Upper lobe of right lung (tissue), 1 donor: Measurements from ENCODE around the gene CDC25A. TPM values are rescaled to one million over a fixed set of nuclear protein-coding genes. Genes with fewer than 3 reads are reported as not detected.

Experiments used
- ATAC-seq: fragments of 200-7000 bp; cut with Tn5 transposase; one replicate; pipeline ENCODE4 v1.9.1; 2020; ENCODE audit warnings: mild to moderate bottlenecking, moderate library complexity
- DNase-seq: peaks from one replicate; pipeline ENCODE4 v3.0.0-alpha.2; 2020
- H3K27ac ChIP-seq: fragments of 200-600 bp; one replicate; pipeline ENCODE4 v1.8.0; 2022
- H3K27me3 ChIP-seq: fragments of 200-600 bp; one replicate; pipeline ENCODE4 v1.8.0; 2022; ENCODE audit warnings: mild to moderate bottlenecking
- H3K36me3 ChIP-seq: fragments of 200-600 bp; one replicate; pipeline ENCODE4 v1.8.0; 2022
- H3K4me1 ChIP-seq: fragments of 200-600 bp; one replicate; pipeline ENCODE4 v1.8.0; 2022
- H3K4me3 ChIP-seq: fragments of 200-600 bp; one replicate; pipeline ENCODE4 v1.8.0; 2022; ENCODE audit warnings: mild to moderate bottlenecking
- H3K9me3 ChIP-seq: fragments of 200-600 bp; one replicate; pipeline ENCODE4 v1.8.0; 2022
- intact Hi-C: fragments of 100-400 bp; cut with DNase I; formaldehyde crosslinking; loops from one replicate; pipeline ENCODE4 v1.11.0; 2022
- total RNA-seq: library from RNA; stranded (reverse); fragmentation: NEBNext Ultra II Directional; extraction: Animal tissue kit (Norgen Biotek cat#: 25700); gene quantifications from one replicate; pipeline ENCODE4 v1.2.1, GENCODE V29; 2021
- TF ChIP-seq, protein P1 (sequence below): fragments of 200-600 bp; IDR thresholded peaks from one replicate; pipeline ENCODE4 v1.8.0; 2022; ENCODE audit warnings: antibody characterized with exemption
- donor health status: DM: no; HTN: yes; CAD: no; lungs with severe emphysema.

Gene CDC25A
- total RNA-seq, 1 donor from 2014 or later = 0.90 TPM

DNA sequence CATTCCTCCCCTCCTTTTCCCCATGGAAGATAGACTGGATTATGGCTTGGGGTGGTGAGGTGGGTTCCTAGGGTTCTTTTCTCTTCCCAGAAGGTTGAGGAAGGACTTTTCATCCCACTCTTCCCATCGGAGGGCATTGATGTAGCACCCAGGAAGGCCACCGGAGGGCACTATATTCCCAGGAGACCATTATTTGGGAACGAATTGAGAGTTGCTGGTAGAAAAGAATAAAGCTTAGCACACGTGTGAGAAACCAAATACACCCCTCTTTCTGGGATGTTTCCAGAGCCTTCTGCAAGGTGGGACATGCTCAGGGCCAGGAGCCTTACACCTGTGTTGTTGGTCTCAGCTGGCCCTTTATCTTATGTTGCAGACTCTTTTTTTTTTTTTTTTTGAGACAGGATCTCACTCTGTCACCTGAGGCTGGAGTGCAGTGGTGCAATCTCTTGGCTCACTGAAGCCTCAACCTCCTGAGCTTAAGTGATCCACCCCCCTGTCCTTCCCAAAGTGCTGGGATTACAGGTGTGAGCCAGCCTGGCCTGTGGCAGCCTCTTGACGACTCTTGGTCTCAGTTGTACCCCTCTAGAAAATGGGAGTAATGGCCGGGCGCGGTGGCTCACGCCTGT, 6.3 kb upstream of the CDC25A start:
- TF ChIP-seq, protein P1, sequence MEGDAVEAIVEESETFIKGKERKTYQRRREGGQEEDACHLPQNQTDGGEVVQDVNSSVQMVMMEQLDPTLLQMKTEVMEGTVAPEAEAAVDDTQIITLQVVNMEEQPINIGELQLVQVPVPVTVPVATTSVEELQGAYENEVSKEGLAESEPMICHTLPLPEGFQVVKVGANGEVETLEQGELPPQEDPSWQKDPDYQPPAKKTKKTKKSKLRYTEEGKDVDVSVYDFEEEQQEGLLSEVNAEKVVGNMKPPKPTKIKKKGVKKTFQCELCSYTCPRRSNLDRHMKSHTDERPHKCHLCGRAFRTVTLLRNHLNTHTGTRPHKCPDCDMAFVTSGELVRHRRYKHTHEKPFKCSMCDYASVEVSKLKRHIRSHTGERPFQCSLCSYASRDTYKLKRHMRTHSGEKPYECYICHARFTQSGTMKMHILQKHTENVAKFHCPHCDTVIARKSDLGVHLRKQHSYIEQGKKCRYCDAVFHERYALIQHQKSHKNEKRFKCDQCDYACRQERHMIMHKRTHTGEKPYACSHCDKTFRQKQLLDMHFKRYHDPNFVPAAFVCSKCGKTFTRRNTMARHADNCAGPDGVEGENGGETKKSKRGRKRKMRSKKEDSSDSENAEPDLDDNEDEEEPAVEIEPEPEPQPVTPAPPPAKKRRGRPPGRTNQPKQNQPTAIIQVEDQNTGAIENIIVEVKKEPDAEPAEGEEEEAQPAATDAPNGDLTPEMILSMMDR = peak; percentile 79
- H3K9me3 ChIP-seq = no peaks in the 10 kb centered on the region
- H3K27ac ChIP-seq = no peak overlapping the region
- ATAC-seq (peak; percentile 89), DNase-seq (peak; percentile 73)
- H3K27me3 ChIP-seq = no peaks in the 10 kb centered on the region
- intact Hi-C loops = no loop called here
- H3K4me3 ChIP-seq = no peak overlapping the region
- no peaks in the 10 kb centered on the region for H3K4me1 ChIP-seq
- H3K36me3 ChIP-seq = no peaks in the 10 kb centered on the region

DNA sequence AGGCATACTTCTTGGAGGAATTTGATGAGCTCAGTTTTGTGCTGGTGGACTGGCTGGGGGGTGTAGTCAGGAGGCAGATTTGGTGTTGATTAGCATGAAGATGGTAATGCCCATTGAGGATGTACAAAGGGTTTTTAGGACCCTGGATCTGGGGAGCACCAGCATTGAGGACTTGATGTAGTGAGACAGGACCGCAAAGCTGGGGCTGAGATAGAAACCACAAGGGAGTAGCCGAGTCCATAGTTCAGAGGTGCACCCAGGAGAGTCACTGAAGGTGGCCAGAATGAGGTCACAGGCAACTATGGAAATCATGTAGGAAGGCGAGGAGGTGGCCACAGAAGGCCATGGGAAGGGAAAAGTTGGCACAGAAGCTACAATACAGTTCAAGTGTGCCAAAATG, 2.7 kb upstream of the CDC25A start:
- intact Hi-C loops = no loop called here
- Histone ChIP-seq H3K4me1 (peaks cover 15% of the 10 kb centered on the region), H3K4me3 (no peak overlapping the region), H3K27me3 (no peaks in the 10 kb centered on the region), H3K9me3 (no peaks in the 10 kb centered on the region), H3K36me3 (no peaks in the 10 kb centered on the region), H3K27ac (no peak overlapping the region)
- ATAC-seq = no peak
- TF ChIP-seq, protein P1 = no peak
- no peak for DNase-seq

DNA sequence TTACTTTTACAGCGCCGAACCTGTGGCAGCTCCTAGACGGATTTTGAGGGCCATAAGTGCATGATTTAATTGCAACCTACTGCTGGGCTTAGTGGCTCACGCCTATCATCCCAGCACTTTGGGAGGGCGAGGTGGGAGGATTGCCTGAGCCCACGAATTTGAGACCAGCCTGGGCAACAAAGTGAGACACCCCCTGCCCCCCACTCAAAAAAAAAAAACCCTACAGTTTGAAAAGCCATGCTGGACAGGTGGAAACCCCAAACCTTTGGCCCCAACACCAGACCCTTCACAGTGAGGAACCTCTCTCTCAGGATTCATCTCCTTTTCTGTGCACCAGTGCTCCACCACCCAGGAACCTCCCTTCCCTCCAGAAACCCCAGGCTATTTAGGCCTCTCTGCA, 1.1 kb upstream of the CDC25A start:
- ATAC-seq (no peak), DNase-seq (no peak)
- Histone ChIP-seq H3K27me3 (no peaks in the 10 kb centered on the region), H3K9me3 (no peaks in the 10 kb centered on the region), H3K27ac (no peak overlapping the region), H3K36me3 (no peaks in the 10 kb centered on the region), H3K4me1 (peaks cover 15% of the 10 kb centered on the region), H3K4me3 (no peak overlapping the region)
- intact Hi-C loops = no loop called here
- TF ChIP-seq, protein P1 = no peak

DNA sequence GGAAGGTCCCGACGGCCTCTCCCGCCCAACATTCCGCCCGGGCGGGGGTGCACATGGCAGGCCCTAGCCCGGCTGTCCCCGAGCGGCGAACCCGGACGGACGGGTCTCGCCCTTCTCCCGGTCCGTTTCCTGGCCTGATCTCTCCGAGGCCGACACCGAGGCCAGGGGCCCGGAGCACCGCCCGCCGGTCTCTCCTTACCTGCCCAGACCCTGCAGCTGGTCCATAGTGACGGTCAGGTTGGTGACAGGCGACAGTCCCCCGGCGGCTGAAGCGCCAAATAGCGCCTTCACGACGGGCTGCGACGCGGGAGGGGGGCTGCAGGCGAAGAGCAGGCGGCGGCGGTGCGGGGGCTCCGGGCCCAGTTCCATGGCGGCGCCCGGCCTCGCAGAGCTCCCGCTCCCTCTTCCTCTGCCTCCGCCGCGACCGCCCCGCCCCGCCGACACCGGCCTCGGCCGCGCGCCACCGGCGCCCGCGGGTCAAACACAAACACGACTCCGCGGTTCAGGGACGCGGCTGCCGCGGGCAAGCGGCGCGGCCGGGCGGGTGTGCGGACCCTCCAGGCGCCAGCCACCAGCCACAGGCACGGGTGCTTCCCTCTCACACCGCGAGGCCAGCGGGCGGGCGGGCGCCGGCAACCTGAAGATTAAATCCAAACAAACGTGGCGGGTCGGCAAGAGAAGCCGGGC, 495 bp downstream of the CDC25A start:
- TF ChIP-seq, protein P1 = no peak
- intact Hi-C loops = no loop called here
- peak overlapping the region; percentile 85 for H3K4me3 ChIP-seq
- no peaks in the 10 kb centered on the region for H3K36me3 ChIP-seq
- no peaks in the 10 kb centered on the region for H3K27me3 ChIP-seq
- ATAC-seq = peak; percentile 43
- peak; percentile 77 for DNase-seq
- H3K27ac ChIP-seq = no peak overlapping the region
- H3K9me3 ChIP-seq = no peaks in the 10 kb centered on the region
- H3K4me1 ChIP-seq = peaks cover 15% of the 10 kb centered on the region

DNA sequence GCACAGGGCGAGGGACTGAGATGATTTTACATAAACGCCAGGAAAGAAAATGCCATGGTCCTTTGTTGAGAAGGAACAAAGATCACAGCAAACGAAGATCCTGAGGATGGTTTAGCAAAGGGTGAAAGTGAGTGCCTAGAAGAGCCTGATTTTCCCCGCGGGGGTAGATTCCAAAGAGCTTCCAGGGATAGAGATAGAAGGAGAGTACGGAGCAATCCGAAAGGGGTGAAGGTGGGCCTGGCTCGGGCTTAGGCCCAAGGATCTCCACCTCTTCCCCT, 977 bp downstream of the CDC25A start:
- peaks cover 15% of the 10 kb centered on the region for H3K4me1 ChIP-seq
- ATAC-seq (no peak), DNase-seq (no peak)
- intact Hi-C loops = no loop called here
- H3K27me3 ChIP-seq = no peaks in the 10 kb centered on the region
- no peak overlapping the region for H3K27ac ChIP-seq
- H3K36me3 ChIP-seq = no peaks in the 10 kb centered on the region
- TF ChIP-seq, protein P1 = no peak
- H3K9me3 ChIP-seq = no peaks in the 10 kb centered on the region
- H3K4me3 ChIP-seq = peak overlapping the region; percentile 85
